SK-MEL-5 (cell line): ENCODE measurements around the gene C2CD4C. TPM values are rescaled to one million over a fixed set of nuclear protein-coding genes. Genes with fewer than 3 reads are reported as not detected.
"Not testable (repeated sequence)": the region's sequence is repeated elsewhere in the genome, so short reads cannot be mapped to it uniquely, and the experiment has no call there.

Source experiments
- DNase-seq: peaks from one replicate; pipeline ENCODE4 v3.0.0-alpha.2; 2016; ENCODE audit warnings: low read depth, low spot score
- in situ Hi-C: cut with HindIII; loops from 2 replicates; pipeline ENCODE4 v1.10.0; 2016; ENCODE audit warnings: low sequenced_read_pairs, high pct_unique_total_duplicates, low pct_unique_long_range_greater_than_20kb
- total RNA-seq: library from RNA; depleted of rRNA; stranded (reverse); fragments of >200 nt; shearing (Covaris generic); gene quantifications from 2 replicates; pipeline ENCODE4 v1.2.3, GENCODE V29; 2014

Gene C2CD4C
- total RNA-seq, 1 experiment from 2014 or later: 1.1 TPM

DNA sequence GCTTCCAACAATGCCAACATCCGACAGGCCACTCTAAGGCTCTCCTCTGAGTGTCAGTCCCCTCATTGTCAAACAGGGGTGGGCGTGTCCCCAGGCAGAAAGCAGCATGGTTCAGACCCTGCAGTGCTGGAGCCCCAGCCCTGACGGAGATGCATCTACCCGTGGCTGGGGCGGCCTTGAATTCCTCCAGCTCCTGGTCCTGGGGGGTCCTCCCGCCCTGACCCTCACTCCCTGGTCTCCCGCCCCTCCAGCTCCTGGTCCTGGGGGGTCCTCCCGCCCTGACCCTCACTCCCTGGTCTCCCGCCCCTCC lies 13.9 kb upstream of the C2CD4C start:
- in situ Hi-C loops, DNase-seq: not testable (repeated sequence)

DNA sequence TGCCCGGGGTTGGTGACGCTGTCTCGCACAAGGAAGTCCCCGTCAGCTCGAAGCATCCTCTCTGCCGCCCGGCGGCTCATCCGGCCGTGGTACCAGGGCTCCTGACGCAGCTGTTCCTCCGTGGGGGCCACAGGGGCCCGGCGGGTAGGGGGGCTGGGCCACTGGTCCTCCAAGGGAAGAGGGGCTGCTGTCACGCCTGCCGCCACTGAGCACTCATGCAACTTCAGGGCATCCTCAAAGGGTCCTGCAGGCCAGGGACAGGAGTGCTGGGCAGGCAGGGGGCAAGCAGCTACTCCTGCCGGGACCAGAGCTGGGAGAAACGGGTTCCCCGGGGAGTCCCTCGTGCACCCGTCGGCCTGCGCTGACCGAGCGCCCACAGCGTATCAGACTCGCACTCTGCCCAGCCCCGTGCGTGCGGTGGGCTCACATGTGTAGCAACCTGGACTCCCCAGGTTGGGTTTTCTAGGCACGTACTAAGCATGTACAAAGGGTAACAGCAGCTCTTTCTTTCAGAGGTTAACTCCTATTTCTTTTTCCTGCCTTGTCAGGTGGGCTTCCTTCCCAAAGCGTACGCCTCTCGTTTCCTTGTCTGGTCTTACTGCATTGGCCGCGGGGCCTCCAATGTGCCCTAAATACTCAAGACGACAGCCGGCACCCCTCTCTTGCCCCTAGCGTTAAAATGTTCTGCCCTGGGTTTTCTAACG lies 13.4 kb upstream of the C2CD4C start:
- no peak for DNase-seq
- in situ Hi-C loops: no loop called here

DNA sequence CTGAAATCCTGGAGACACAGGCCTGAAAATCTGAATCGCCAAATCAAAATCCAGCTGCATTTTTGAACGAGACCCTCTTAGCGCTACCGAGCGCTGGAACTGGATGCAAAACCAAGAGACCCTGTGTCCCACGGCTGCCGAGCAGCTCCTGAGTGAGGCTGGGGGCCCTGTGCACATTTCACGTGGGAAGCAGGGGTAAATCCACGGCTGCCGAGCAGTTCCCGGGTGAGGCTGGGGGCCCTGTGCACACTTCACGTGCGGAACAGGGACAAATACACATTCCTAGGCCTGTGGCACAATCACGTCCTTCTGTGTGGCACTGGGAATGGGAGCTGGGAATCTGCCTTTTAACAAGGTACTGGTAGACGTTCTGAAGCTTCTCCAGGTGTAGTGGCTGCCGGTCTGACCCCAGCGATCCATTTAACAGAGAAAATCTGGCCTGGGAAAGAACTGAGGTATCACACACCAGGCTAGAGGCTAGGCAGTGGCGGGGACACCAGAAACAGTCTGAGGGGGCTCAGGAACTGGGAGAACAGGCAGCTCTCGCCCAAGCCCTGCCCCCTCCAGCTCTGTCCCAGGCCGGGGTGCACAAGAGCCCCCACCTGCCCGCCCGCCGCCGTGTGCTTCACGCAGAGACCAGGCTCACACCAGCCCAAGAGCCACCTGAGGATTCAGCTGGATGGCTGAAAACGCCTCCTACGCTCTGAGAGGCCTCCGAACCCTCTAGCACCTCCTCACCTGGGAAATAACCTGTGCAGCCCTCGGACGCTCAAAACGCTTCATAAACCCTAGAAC lies 11.0 kb upstream of the C2CD4C start:
- in situ Hi-C loops: no loop called here
- DNase-seq: no peak

DNA sequence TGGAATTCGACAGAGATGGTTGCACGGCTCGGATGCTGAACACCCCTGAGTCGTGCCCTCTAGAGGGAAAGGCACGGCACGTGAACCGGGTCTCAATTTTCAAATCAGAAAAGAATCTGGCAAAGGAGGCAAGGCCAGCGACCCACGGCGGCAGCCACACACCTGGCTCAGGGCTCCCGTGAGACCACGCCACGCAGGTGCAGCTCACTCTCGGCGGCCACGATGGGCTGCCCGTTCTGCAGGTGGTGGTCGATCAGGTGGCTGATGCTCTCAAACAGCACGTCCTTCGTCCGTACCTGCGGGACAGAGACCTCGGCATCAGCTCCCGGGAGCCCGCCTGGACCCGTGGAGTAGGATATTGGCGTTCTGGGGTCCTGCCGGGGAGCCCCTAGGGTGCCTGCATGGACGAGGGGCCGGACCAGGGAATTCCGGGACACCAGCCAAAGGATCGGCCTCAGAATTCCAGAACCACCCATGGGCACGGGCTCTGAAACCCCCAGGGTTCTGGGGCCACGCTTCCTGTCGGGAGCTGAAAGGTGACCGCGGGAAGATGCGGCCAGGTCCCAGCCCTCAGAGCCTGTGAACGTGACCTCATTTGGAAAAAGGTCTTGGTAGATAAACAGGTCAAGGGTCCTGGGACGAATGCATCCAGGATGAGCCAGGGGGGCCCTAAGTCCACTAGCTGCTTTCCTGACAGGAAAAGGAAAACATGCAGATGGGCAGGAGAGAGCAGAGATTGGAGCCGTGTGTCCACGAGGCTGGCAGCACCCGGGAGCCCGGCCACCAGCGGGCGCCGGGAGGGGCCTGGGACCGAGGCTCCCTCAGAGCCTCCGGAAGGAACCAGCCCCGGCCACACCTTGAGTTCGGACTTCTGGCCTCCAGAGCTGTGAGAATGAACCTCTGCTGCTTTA lies 10.1 kb upstream of the C2CD4C start:
- in situ Hi-C loops: no loop called here
- no peak for DNase-seq

GRCh38 chr19:416416-416815 lies 7.5 kb upstream of the C2CD4C start:
- in situ Hi-C loops: no loop called here
- DNase-seq: no peak

DNA sequence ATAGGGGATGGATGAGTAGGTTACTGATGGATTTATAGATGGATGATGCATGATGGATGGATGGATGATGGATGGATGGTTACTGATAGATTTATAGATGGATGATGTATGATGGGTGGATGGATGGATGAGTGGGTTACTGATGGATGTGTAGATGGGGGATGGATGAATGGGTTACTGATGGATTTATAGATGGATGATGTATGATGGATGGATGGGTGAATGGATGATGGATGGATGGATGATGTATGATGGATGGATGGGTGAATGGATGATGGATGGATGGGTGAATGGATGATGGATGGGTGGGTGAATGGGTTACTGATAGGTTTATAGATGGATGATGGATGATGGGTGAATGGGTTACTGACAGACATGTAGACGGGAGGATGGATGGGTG lies 6.3 kb upstream of the C2CD4C start:
- in situ Hi-C loops: no loop called here
- DNase-seq: no peak

- in situ Hi-C loops: no loop called here
- no peak for DNase-seq
These were observed 4.9 kb upstream of the C2CD4C start for GRCh38 chr19:413756-414420.

GRCh38 chr19:412356-413355 lies 3.7 kb upstream of the C2CD4C start:
- DNase-seq: no peak
- in situ Hi-C loops: no loop called here

DNA sequence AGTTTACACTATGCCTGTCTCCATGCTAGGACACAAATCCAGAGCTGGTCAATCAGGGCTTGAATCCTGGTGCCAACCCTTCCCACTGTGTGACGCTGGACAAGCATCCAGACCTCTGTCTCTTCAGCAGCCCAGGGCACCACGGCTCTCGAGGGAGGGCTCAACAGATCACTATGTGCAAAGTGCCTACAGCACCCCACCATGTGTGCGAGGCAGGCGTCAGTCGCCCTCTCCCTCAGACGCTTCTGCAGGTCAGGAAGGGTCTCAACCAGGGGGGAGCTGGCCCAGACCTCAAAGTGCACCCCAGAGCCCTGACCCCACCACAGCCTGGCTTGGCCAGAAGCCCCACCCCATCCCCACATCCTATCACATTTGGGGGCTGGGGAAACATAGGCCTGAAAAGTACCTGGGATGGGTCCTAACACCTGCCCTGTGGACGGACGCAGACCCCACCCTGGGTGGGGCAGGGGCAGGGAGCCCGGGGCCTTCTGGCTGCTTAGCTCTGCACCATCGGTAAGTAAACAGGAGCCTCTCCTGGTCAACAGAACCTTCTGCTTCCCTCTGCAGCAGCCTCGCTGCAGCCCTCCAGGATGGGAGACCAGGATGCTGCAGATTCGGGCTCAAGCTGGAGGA lies 2.9 kb upstream of the C2CD4C start:
- DNase-seq: no peak
- in situ Hi-C loops: no loop called here

GRCh38 chr19:411121-411722 lies 2.3 kb upstream of the C2CD4C start:
- DNase-seq, in situ Hi-C loops: not testable (repeated sequence)

- DNase-seq: no peak
- in situ Hi-C loops: no loop called here
These were observed 1.4 kb upstream of the C2CD4C start for GRCh38 chr19:410243-410781.

DNA sequence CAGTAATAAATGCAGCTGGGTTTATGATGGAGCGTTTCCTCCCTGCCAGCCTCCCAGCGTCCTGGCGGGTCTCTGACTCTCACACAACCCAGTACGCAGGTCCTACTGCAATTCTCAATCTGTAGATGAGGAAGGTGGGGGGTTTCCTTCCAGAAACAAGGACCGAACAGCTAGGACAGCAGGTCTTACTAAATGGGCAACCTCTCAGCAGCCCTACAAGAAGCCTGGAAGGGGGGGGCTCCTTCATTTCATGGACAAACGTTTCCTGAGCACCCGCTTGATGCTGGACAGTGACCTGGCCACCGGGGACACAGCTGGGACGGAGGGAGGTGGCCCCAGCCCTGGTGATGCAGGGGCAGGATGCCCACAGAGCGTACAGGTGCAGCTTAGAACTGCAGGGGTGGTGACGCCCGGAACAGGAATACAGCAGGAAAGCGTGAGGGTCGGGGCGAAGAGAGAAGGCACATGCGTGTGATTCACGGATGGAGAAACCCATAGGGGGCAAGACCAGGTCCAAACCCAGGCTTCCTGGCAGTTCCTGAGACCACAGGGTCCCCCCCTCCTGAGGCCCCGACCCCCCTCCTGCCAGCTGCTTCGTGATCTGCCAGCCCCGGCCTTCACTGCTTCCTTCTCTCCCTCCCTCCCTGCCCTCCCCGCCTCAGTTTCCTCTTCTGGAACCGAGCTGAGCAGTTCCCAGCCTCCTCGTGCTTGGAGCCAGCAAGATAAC lies 732 bp upstream of the C2CD4C start:
- in situ Hi-C loops: no loop called here
- DNase-seq: no peak

GRCh38 chr19:408441-408901 lies 476 bp downstream of the C2CD4C start:
- in situ Hi-C loops: no loop called here
- DNase-seq: no peak

- in situ Hi-C loops: no loop called here
- DNase-seq: no peak
These were observed 1.2 kb downstream of the C2CD4C start for GRCh38 chr19:407511-408440.
